Mammary epithelial cell (primary cell): ENCODE data around the gene OR2C3.

ENCODE experiments used
- EZH2 ChIP-seq: IDR thresholded peaks from 2 replicates; pipeline ENCODE4 v1.6.1; 2012; ENCODE audit warnings: low read length, inconsistent platforms, borderline replicate concordance
- TF ChIP-seq, protein P1 (sequence below), 2 donors: IDR thresholded peaks in 1 of 2; conservative IDR thresholded peaks in 1 of 2; 2 replicates each; pipeline ENCODE4 v1.5.1; 2011 to 2012; ENCODE audit warnings: inconsistent platforms in 2 of 2, low read length in 2 of 2, mild to moderate bottlenecking in 2 of 2, control low read depth in 1 of 2, low read depth in 1 of 2; ENCODE audit not compliant: insufficient read depth in 1 of 2; ENCODE audit errors: extremely low read depth in 1 of 2

DNA sequence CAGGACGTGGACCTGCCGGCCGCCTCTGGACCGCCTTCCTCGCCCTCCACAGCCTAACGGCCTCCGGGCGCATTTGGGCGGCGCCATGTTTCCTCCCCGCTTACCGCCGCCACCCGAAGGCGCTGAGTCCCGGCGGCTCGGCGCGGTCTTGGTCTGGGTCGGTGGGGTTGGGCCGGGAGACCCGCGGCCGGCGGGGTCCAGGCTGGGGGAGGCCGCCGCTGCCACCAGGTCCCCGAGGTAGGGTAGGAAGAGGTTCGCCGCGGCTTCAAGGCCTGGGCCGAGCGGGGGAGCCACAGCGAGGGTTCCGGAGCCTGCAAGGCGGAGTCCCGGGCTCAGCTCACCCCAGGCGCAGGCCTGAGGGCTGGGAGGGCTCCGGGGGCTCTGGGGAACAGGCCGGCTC is 5.5 kb downstream of the OR2C3 start:
- TF ChIP-seq, protein P1, sequence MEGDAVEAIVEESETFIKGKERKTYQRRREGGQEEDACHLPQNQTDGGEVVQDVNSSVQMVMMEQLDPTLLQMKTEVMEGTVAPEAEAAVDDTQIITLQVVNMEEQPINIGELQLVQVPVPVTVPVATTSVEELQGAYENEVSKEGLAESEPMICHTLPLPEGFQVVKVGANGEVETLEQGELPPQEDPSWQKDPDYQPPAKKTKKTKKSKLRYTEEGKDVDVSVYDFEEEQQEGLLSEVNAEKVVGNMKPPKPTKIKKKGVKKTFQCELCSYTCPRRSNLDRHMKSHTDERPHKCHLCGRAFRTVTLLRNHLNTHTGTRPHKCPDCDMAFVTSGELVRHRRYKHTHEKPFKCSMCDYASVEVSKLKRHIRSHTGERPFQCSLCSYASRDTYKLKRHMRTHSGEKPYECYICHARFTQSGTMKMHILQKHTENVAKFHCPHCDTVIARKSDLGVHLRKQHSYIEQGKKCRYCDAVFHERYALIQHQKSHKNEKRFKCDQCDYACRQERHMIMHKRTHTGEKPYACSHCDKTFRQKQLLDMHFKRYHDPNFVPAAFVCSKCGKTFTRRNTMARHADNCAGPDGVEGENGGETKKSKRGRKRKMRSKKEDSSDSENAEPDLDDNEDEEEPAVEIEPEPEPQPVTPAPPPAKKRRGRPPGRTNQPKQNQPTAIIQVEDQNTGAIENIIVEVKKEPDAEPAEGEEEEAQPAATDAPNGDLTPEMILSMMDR (conservative IDR thresholded peaks at IDR 0.05 in 1 of 2, IDR thresholded peaks at IDR 0.05 in 1 of 2; ENCODE audit: extremely low read depth in 1 of 2, insufficient read depth in 1 of 2, low read depth in 1 of 2, low read length in 2 of 2), result no peak
- TF ChIP-seq EZH2, result no peak
